GM12878 (cell line): ENCODE results near the gene PPCS.

ENCODE experiments used
- BHLHE40 ChIP-seq, 2 experiments: fragments of 450-650 bp in 1 of 2; IDR thresholded peaks; 2 replicates each; pipeline ENCODE4 v1.6.1; 2011 to 2017; ENCODE audit warnings: low read depth in 2 of 2, borderline replicate concordance in 1 of 2, improper control_type of control experiment in 1 of 2, low read length in 1 of 2, mild to moderate bottlenecking in 1 of 2
- EGR1 ChIP-seq, 2 experiments: IDR thresholded peaks; 1 replicate in 1 of 2; 2 replicates in 1 of 2; pipeline ENCODE4 v1.6.1; 2011 to 2012; ENCODE audit warnings: low read depth in 2 of 2, low read length in 2 of 2, borderline replicate concordance in 1 of 2, mild to moderate bottlenecking in 1 of 2, moderate library complexity in 1 of 2
- ESRRA ChIP-seq: IDR thresholded peaks from 2 replicates; pipeline ENCODE4 v1.6.1; 2012; ENCODE audit warnings: mild to moderate bottlenecking, low read length, improper control_type of control experiment
- GABPA ChIP-seq: IDR thresholded peaks from 2 replicates; pipeline ENCODE4 v1.6.1; 2014; ENCODE audit warnings: antibody characterized with exemption, low read depth, mild to moderate bottlenecking, inconsistent platforms
- MAX ChIP-seq: IDR thresholded peaks from 2 replicates; pipeline ENCODE4 v1.6.1; 2012; ENCODE audit warnings: low read depth, low read length, improper control_type of control experiment
- PML ChIP-seq: IDR thresholded peaks from 2 replicates; pipeline ENCODE4 v1.6.1; 2012; ENCODE audit warnings: low read length, inconsistent platforms
- POLR2A ChIP-seq: IDR thresholded peaks from 2 replicates; pipeline ENCODE4 v1.6.1; 2011; ENCODE audit warnings: low read depth, mild to moderate bottlenecking, low read length
- POLR2AphosphoS5 ChIP-seq: IDR thresholded peaks from 2 replicates; pipeline ENCODE4 v1.6.1; 2011; ENCODE audit warnings: mild to moderate bottlenecking, low read length, inconsistent platforms
- SRF ChIP-seq, 2 experiments: IDR thresholded peaks; 2 replicates each; pipeline ENCODE4 v1.6.1; 2011; ENCODE audit warnings: low read depth in 2 of 2, low read length in 2 of 2, mild to moderate bottlenecking in 1 of 2, moderate library complexity in 1 of 2
- TCF12 ChIP-seq: IDR thresholded peaks from 2 replicates; pipeline ENCODE4 v1.6.1; 2011; ENCODE audit warnings: low read depth, mild to moderate bottlenecking, low read length
- TCF7 ChIP-seq: IDR thresholded peaks from 2 replicates; pipeline ENCODE4 v1.6.1; 2014; ENCODE audit warnings: antibody characterized with exemption, borderline replicate concordance
- USF2 ChIP-seq: IDR thresholded peaks from 2 replicates; pipeline ENCODE4 v1.6.1; 2011; ENCODE audit warnings: low read depth, low read length, improper control_type of control experiment, borderline replicate concordance
- ZSCAN29 ChIP-seq: fragments of 450-650 bp; IDR thresholded peaks from 2 replicates; pipeline ENCODE4 v1.6.1; 2017; ENCODE audit warnings: mild to moderate bottlenecking, moderate library complexity
- TF ChIP-seq, protein P1 (sequence below), 3 experiments: IDR thresholded peaks in 2 of 3; conservative IDR thresholded peaks in 1 of 3; 2 replicates each; pipeline ENCODE4 v1.5.1; 2011; ENCODE audit warnings: low read depth in 3 of 3, low read length in 3 of 3, mild to moderate bottlenecking in 3 of 3, control low read depth in 2 of 3, moderate library complexity in 2 of 3, inconsistent platforms in 1 of 3, mixed read lengths in 1 of 3; ENCODE audit not compliant: control insufficient read depth in 2 of 3, insufficient read depth in 1 of 3; ENCODE audit errors: extremely low read depth in 1 of 3

DNA sequence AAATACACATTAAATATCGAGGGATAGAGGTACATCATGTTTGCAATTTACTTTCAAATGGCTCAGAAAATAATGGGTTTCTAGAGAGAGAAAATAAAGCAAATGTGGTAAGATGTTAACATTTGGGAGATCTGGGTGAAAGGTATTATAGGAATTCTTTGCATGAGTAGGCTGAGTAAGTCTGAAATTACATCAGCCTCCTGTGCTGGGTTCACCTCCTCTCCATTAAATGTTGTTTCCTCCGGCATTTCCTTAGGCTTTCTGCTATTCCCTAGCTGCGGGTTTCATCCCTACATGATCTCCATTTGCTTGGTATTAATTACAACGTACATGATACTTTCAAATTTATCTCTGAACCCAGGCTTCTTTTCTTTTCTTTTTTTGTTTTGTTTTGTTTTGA lies 32.1 kb upstream of the PPCS start:
- TF ChIP-seq ESRRA (no peak), POLR2AphosphoS5 (no peak), USF2 (no peak), ZSCAN29 (no peak), TCF12 (no peak), TCF7 (no peak), BHLHE40 (IDR thresholded peaks at IDR 0.05; ENCODE audit: borderline replicate concordance in 1 of 2, low read depth in 2 of 2, low read length in 1 of 2) (no peak), MAX (no peak), PML (no peak), GABPA (no peak), POLR2A (no peak), EGR1 (IDR thresholded peaks at IDR 0.05; ENCODE audit: borderline replicate concordance in 1 of 2, low read depth in 2 of 2, low read length in 2 of 2) (no peak), SRF (IDR thresholded peaks at IDR 0.05; ENCODE audit: low read depth in 2 of 2, low read length in 2 of 2) (no peak)
- TF ChIP-seq, protein P1, sequence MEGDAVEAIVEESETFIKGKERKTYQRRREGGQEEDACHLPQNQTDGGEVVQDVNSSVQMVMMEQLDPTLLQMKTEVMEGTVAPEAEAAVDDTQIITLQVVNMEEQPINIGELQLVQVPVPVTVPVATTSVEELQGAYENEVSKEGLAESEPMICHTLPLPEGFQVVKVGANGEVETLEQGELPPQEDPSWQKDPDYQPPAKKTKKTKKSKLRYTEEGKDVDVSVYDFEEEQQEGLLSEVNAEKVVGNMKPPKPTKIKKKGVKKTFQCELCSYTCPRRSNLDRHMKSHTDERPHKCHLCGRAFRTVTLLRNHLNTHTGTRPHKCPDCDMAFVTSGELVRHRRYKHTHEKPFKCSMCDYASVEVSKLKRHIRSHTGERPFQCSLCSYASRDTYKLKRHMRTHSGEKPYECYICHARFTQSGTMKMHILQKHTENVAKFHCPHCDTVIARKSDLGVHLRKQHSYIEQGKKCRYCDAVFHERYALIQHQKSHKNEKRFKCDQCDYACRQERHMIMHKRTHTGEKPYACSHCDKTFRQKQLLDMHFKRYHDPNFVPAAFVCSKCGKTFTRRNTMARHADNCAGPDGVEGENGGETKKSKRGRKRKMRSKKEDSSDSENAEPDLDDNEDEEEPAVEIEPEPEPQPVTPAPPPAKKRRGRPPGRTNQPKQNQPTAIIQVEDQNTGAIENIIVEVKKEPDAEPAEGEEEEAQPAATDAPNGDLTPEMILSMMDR (IDR thresholded peaks at IDR 0.05 in 2 of 3, conservative IDR thresholded peaks at IDR 0.05 in 1 of 3; ENCODE audit: control insufficient read depth in 2 of 3, extremely low read depth in 1 of 3, insufficient read depth in 1 of 3, low read depth in 3 of 3, low read length in 3 of 3): no peak
